ACHN (cell line): ENCODE data around the gene USP36.
A peak's percentile ranks its signal among the peaks of the same experiment; 100 is the strongest.

Experiments used
- DNase-seq: peaks from one replicate; pipeline ENCODE4 v3.0.0-alpha.2; 2015
- in situ Hi-C: cut with HindIII; loops from 2 replicates; pipeline ENCODE4 v1.10.0; 2017; ENCODE audit warnings: low sequenced_read_pairs, low pct_ligation_motif_present, low pct_unique_long_range_greater_than_20kb

The USP36 gene

GRCh38 chr17:78844301-78845005, 3.8 kb upstream of the USP36 start:
- DNase-seq, result no peak
- in situ Hi-C loops, result no loop called here

- in situ Hi-C loops, result no loop called here
- DNase-seq, result peak; percentile 60
Observed at GRCh38 chr17:78842881-78843565, 2.4 kb upstream of the USP36 start.

DNA sequence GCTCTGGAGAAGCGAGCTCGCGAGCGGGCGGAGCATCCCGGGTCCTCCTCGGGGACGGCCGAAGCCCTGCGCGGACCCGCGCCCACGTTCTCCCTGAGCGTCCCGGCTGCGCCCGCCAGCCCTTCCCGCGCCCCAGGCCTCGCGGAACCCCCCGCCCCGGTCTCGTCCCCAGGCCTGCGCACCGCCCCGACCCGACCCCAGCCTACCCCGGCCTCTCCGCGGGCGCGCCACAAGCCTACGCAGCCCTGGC, 159 bp downstream of the USP36 start:
- DNase-seq, result no peak
- in situ Hi-C loops, result no loop called here

DNA sequence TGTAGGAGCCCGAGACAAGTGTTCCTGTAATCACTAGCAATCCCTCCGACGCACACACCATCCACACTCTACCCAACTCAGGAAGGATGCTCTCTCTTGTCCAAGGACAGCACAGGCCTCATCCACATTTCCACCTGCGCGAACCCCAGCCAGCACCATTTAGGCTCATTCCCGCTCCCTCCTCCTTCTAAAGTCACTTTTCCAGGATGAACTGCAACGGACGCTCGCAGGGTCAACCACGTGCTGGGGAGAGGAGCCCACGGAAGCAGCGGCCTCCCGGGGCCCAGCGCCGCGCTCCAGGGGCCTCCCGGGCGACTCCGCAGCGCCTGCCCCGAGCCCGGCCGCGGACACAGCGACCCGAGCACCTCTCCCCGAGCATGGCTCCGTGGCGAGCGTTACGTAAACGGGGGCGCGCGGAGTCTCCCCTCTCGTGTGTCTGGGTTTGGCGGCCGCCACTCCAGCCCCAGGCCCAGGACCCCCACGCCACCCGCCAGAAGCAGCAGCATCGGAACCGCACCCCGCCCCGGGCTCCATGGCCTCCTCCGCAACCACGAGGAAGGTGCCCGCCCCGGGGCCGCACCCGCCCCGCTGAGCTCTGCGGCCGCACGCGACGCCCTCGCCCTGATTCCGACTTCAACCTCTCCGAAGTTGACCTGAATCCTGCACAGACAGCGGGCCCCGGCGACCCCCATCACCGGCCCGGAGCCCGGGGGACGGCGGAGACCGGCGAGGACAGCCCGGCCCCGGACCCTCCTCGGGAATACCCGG, 668 bp downstream of the USP36 start:
- in situ Hi-C loops, result no loop called here
- peak; percentile 42 for DNase-seq

DNA sequence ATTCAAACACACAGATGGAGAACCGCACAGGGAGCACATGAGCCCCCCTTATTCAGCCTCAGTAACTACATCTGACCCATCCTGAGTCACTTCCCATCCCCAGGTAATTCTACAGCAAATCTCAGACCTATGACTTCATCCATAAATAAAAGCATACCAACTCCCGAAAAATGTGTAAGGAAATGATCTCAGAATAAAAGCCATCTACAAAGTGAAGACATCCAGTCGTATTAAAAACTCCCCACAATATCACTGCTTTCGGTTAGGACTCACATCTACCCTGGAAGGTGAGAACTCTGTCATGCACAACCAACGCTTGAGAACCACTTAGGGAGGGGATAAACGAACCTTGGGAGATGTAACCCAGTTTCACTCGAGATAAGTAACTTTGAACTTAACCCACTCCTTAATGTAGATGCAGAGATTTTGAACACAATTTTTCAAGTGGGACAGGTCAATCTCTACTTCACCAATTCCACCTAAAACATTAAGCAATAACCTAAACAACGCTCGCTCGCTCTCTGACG, 1.3 kb downstream of the USP36 start:
- in situ Hi-C loops, result no loop called here

GRCh38 chr17:78838574-78839005, 2.0 kb downstream of the USP36 start:
- no peak for DNase-seq
- in situ Hi-C loops, result no loop called here

More for the DNA sequence above, 1.3 kb downstream of the USP36 start:
- DNase-seq, result peak; percentile 33

- DNase-seq, result no peak
- in situ Hi-C loops, result no loop called here
Observed at GRCh38 chr17:78836420-78837021, 4.1 kb downstream of the USP36 start.

GRCh38 chr17:78834571-78834970, 6.0 kb downstream of the USP36 start:
- no peak for DNase-seq
- in situ Hi-C loops, result no loop called here

- no peak for DNase-seq
- in situ Hi-C loops, result no loop called here
Observed at GRCh38 chr17:78832541-78832810, 8.1 kb downstream of the USP36 start.

- DNase-seq, result no peak
- in situ Hi-C loops, result no loop called here
Observed at GRCh38 chr17:78831688-78832540, 8.7 kb downstream of the USP36 start.

GRCh38 chr17:78829477-78829876, 11.1 kb downstream of the USP36 start:
- in situ Hi-C loops, result no loop called here
- no peak for DNase-seq

GRCh38 chr17:78828470-78829185, 12.0 kb downstream of the USP36 start:
- in situ Hi-C loops, result no loop called here
- DNase-seq, result peak; percentile 65

DNA sequence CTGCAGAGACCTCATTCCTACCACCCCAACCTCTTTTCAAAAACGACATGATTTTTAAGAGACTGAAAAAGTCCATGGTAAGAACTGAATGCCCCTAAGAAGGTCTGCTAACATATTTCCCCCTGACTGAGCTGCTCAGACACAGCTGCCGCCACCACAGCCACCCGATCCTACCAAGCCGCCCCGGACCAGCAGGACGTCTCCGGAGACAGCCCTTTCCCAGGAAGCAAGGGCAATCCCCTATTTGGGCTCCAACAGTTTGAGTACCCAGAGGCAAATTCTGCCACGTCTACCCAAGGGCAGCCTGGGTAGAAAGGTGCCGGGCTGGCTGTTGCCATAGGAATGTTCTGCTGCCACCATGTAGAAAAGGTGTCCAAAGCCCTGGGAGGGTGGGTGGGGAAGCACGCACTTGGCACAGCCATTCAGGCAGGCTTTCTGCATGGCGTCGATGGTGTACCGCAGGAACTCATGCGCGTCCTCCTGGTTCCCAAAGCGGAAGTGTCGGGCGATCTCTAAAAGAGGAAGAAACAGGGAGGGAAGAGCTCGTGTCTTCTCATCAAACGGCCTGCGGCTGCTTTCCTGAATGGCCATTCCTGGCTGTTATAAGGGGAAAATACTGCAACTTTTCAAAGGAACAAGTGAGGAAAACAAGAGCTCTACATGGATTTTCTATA, 13.6 kb downstream of the USP36 start:
- in situ Hi-C loops, result no loop called here
- no peak for DNase-seq

- in situ Hi-C loops, result no loop called here
- DNase-seq, result no peak
Observed at GRCh38 chr17:78826421-78826820, 14.2 kb downstream of the USP36 start.

DNA sequence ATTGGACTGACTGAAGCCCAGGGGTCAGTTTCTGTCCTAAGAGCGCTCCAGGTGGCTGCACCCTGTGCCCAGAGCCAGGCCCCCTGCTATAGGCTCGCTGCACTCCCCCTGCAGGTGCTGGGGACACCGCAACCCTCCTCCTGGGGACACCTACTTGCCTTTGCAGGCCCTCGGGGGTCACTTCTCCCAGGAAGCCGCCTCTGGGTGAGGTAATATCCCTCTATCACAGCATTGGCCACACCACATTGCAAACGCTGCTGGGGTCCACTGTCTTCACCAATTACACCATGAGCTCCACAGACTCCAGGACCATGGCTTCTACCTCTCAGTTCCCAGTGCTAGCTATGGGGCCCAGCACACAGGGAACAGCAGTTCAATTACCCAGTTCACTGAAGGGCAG, 14.9 kb downstream of the USP36 start:
- no peak for DNase-seq
- in situ Hi-C loops, result no loop called here

DNA sequence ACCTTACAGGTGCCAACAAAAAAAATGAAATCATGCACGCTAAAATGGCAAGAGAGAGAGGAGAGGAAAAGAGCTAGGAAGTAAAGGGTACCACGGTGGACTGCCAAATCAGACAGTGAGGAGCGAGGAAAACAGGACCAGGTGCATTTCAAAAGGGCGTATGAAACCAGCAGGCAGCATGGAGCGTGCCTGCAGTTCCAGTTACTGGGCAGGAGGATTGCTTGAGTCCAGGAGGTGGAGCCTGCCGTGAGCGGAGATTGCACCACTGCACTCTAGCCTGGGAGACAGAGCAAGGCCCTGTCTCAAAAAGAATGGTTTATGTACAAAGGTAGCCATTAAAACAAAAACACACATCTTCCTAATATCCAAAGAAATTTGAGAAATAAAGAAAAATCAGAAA, 16.4 kb downstream of the USP36 start:
- DNase-seq, result no peak
- in situ Hi-C loops, result no loop called here

DNA sequence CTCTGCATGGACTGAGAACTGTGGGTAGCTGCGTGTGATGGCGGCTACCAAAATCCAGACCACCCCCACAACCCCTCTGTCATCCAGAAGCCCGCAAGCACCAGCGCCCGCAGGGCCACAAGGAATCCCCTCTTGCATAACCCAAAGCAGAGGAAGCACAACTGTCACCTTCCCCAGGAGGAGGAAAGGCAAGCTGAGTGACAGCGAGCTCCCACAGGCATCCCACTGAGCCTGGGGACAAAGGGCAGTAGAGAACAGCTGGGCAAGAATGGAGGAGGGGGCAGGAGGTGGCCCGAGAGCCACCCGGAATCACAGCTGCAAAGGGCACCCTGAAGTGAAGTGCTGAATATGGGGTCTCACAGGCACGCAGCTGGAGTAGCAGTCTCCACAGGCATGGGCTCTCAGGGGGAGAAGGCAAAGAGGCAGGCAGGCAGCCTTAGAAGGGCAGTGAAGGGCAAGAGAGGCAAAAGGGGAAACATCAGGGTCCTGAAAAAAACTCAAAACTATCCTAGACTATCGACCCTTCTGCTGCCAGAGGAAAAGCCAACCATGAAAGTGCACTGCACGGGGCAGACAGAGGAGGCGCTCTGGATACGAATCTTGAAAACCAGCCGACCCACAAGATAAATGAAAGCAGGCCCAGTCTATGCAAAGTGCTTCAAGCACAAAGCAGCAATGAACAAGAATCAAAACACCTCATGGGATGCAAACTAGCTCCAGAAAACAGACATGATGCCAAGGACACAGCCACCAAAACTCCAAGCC, 17.1 kb downstream of the USP36 start:
- DNase-seq, result no peak
- in situ Hi-C loops, result no loop called here
